GM12878 (cell line): Measurements from ENCODE around the gene SARS1. TPM values are rescaled to one million over a fixed set of nuclear protein-coding genes. Genes with fewer than 3 reads are reported as not detected.

Experiments used
- ATAC-seq: fragments of 200-7000 bp; cut with Tn5 transposase; 3 replicates; pipeline ENCODE4 v1.9.1; 2020; ENCODE audit warnings: mild to moderate bottlenecking, moderate library complexity
- BruUV-seq: library from RNA; stranded (reverse); fragments of 400-500 nt; replicated peaks from 2 replicates; lab custom pipeline; 2021; lab: Mats Ljungman, UMichigan
- CTCF ChIA-PET: fragments of 300-600 bp; sonication (Branson Sonifier 250); formaldehyde crosslinking; extraction: SDS; loops from one replicate; lab custom pipeline; 2021; ENCODE audit warnings: inconsistent platforms; lab: Yijun Ruan, JAX
- POLR2A ChIA-PET: fragments of 350-600 bp; formaldehyde crosslinking; extraction: SDS; loops from one replicate; lab custom pipeline; 2021; ENCODE audit warnings: inconsistent platforms; lab: Charles Lee
- RAD21 ChIA-PET: fragments of 300-600 bp; sonication (Branson Sonifier 250); formaldehyde crosslinking; loops from one replicate; lab custom pipeline; 2023; ENCODE audit warnings: antibody characterized with exemption; ENCODE audit not compliant: unreplicated experiment; lab: Charles Lee
- SMC1A ChIA-PET: fragments of 300-600 bp; sonication (Branson Sonifier 250); formaldehyde crosslinking; loops from one replicate; lab custom pipeline; 2023; ENCODE audit not compliant: unreplicated experiment, uncharacterized antibody; lab: Charles Lee
- DNase-seq: peaks from one replicate; pipeline ENCODE4 v3.0.0-alpha.2; 2011; ENCODE audit warnings: low read depth, low spot score
- FAIRE-seq: peaks from 3 replicates; lab custom pipeline; 2011; peaks lifted over from hg19 to GRCh38; lab: Jason Lieb, UNC
- H2AFZ ChIP-seq: 2 replicates; pipeline ENCODE4 v1.6.0; 2011; ENCODE audit warnings: low read depth, low read length, control low read depth; ENCODE audit not compliant: control insufficient read depth
- H3K27ac ChIP-seq: 2 replicates; pipeline ENCODE4 v1.5.1; 2011; ENCODE audit warnings: control low read depth; ENCODE audit not compliant: control insufficient read depth, insufficient read depth
- H3K27me3 ChIP-seq, 2 experiments: replicated peaks in 1 of 2; 2 replicates each; pipeline versions ENCODE4 v1.6.0 to v1.6.1; 2011; ENCODE audit warnings: low read length in 1 of 2; ENCODE audit not compliant: control insufficient read depth in 2 of 2, insufficient read depth in 2 of 2
- H3K36me3 ChIP-seq, 2 experiments: 2 replicates each; pipeline ENCODE4 v1.5.1; 2011; ENCODE audit warnings: low read length in 1 of 2; ENCODE audit not compliant: control insufficient read depth in 2 of 2, insufficient read depth in 2 of 2
- H3K4me1 ChIP-seq: 2 replicates; pipeline ENCODE4 v1.6.1; 2011; ENCODE audit warnings: mild to moderate bottlenecking, low read length, moderate library complexity, mixed read lengths; ENCODE audit not compliant: control insufficient read depth, insufficient read depth
- H3K4me2 ChIP-seq: 2 replicates; pipeline ENCODE4 v1.6.0; 2011; ENCODE audit warnings: control low read depth; ENCODE audit not compliant: control insufficient read depth, insufficient read depth
- H3K4me3 ChIP-seq: fragments of 200-600 bp; sonication (generic); 2 replicates; pipeline ENCODE4 v1.5.1; 2016
- H3K79me2 ChIP-seq: 2 replicates; pipeline ENCODE4 v1.6.0; 2011; ENCODE audit warnings: low read length; ENCODE audit not compliant: control insufficient read depth, insufficient read depth
- H3K9ac ChIP-seq: 2 replicates; pipeline ENCODE4 v1.8.0; 2011; ENCODE audit warnings: low read length, control low read depth, mixed read lengths; ENCODE audit not compliant: control insufficient read depth, insufficient read depth
- H3K9me3 ChIP-seq: replicated peaks from 3 replicates; pipeline ENCODE4 v1.5.1; 2011; ENCODE audit warnings: mild to moderate bottlenecking, low read length; ENCODE audit not compliant: control insufficient read depth, insufficient read depth
- H4K20me1 ChIP-seq: 2 replicates; pipeline ENCODE4 v1.6.0; 2011; ENCODE audit not compliant: control insufficient read depth, insufficient read depth
- BRCA1 ChIP-seq: IDR thresholded peaks from 2 replicates; pipeline ENCODE4 v1.6.1; 2011; ENCODE audit warnings: low read depth, low read length, improper control_type of control experiment
- CBX3 ChIP-seq: fragments of 200-600 bp; sonication (generic); IDR thresholded peaks from 2 replicates; pipeline ENCODE4 v1.6.1; 2016; ENCODE audit warnings: low read depth, borderline replicate concordance
- HSF1 ChIP-seq: fragments of 150-350 bp; IDR thresholded peaks from 2 replicates; pipeline ENCODE4 v1.6.1; 2014; ENCODE audit warnings: mild to moderate bottlenecking, low read depth, low read length
- IRF4 ChIP-seq: IDR thresholded peaks from 2 replicates; pipeline ENCODE4 v1.6.1; 2011; ENCODE audit warnings: low read depth, low read length
- KDM1A ChIP-seq: fragments of 200-600 bp; sonication (generic); IDR thresholded peaks from 2 replicates; pipeline ENCODE4 v1.6.1; 2016; ENCODE audit warnings: borderline replicate concordance
- KLF5 ChIP-seq: fragments of 450-650 bp; IDR thresholded peaks from 2 replicates; pipeline ENCODE4 v1.6.1; 2014; ENCODE audit warnings: mild to moderate bottlenecking; ENCODE audit not compliant: partially characterized antibody
- LARP7 ChIP-seq: fragments of 450-650 bp; IDR thresholded peaks from 2 replicates; pipeline ENCODE4 v1.6.1; 2017; ENCODE audit warnings: mild to moderate bottlenecking
- MXI1 ChIP-seq: fragments of 150-350 bp; IDR thresholded peaks from 2 replicates; pipeline ENCODE4 v1.6.1; 2011; ENCODE audit warnings: low read depth, mild to moderate bottlenecking, inconsistent platforms, low read length, improper control_type of control experiment
- PAX8 ChIP-seq: fragments of 450-650 bp; IDR thresholded peaks from 2 replicates; pipeline ENCODE4 v1.6.1; 2017; ENCODE audit warnings: mild to moderate bottlenecking, moderate library complexity
- RB1 ChIP-seq: fragments of 450-650 bp; formaldehyde crosslinking; IDR thresholded peaks from 2 replicates; pipeline ENCODE4 v1.6.1; 2017; ENCODE audit warnings: mild to moderate bottlenecking, borderline replicate concordance
- RELA ChIP-seq: fragments of 450-650 bp; IDR thresholded peaks from 2 replicates; pipeline ENCODE4 v1.8.0; 2014; ENCODE audit warnings: borderline replicate concordance; ENCODE audit not compliant: partially characterized antibody
- WGBS: methylation state at CpG from one replicate; pipeline ENCODE4 v1.1.6; 2016; ENCODE audit warnings: low lambda C conversion rate; ENCODE audit not compliant: insufficient replicate concordance, insufficient coverage; ENCODE audit errors: missing lambda C conversion rate; 5-methylcytosine and 5-hydroxymethylcytosine counted together
- in situ Hi-C: fragments of 300-500 bp; cut with MboI; formaldehyde crosslinking; loops from 9 replicates; pipeline ENCODE4 v1.14.3; 2018; ENCODE audit warnings: mixed read lengths
- intact Hi-C: fragments of 100-400 bp; cut with micrococcal nuclease; formaldehyde crosslinking; loops from one replicate; pipeline ENCODE4 v1.14.2; 2022; ENCODE audit not compliant: unreplicated experiment
- polyA plus RNA-seq, 11 experiments: library from polyadenylated mRNA; depleted of rRNA in 4 of 11; unstranded in 6 of 11; stranded (reverse) in 5 of 11; fragments of >200 nt; fragmentation: Nextera tagmentation in 4 of 11; fragmentation: Illumina TruSeq in 1 of 11; extraction: Ambion mirVana in 4 of 11; extraction: Trizol in 1 of 11; gene quantifications; 1 replicate in 1 of 11; 2 replicates in 10 of 11; pipeline versions ENCODE4 v1.2.1 to v1.2.3, GENCODE V29; 2011 to 2016; ENCODE audit warnings: inconsistent platforms in 2 of 11, missing spikeins in 2 of 11, low read depth in 1 of 11
- total RNA-seq, 4 experiments: library from RNA; depleted of rRNA in 3 of 4; stranded (reverse); fragments of >200 nt in 3 of 4; fragmentation: Illumina TruSeq in 1 of 4; extraction: Trizol in 1 of 4; gene quantifications; 2 replicates each; pipeline versions ENCODE4 v1.2.1 to v1.2.3, GENCODE V29; 2013 to 2021

The SARS1 gene
- total and polyA plus RNA-seq, 10 of the 15 experiments (the other 5 are each of a cell fraction or from before 2014, with no cell fraction given), result 103 to 202 (median 138) TPM

- no peak for TF ChIP-seq CBX3
- TF ChIP-seq RELA, result no peak
- TF ChIP-seq HSF1, result no peak
- no peak for TF ChIP-seq KLF5
- TF ChIP-seq MXI1, result no peak
Measured at GRCh38 chr1:109231066-109231465, 17.3 kb downstream of the SARS1 start (continued).

- Histone ChIP-seq H3K9ac (no peak overlapping the region), H3K27me3 (no peaks in the 10 kb centered on the region), H3K4me3 (no peak overlapping the region), H3K4me2 (no peak overlapping the region), H3K27ac (no peak overlapping the region), H2AFZ (no peak overlapping the region), H3K9me3 (no peaks in the 10 kb centered on the region), H3K79me2 (no peaks in the 10 kb centered on the region), H3K36me3 (peaks cover 24 to 44% of the 10 kb centered on the region in 2 experiments), H3K4me1 (no peaks in the 10 kb centered on the region), H4K20me1 (no peaks in the 10 kb centered on the region)
- POLR2A ChIA-PET, result interaction anchor here (0.6 kb wide), 1 partner anchor 228 kb away, joined by 3 read pairs; no protein-coding TSS in a partner anchor
- WGBS, result 98% methylated on average over 7 of the region's 7 CpGs
- BruUV-seq, result no TSS peak
- CTCF ChIA-PET, result interaction anchor here (0.6 to 0.7 kb wide), 2 partner anchors 19 to 164 kb away, joined by 3 to 4 read pairs; no protein-coding TSS in a partner anchor
- in situ Hi-C loops (no loop called here), intact Hi-C loops (no loop called here)
- DNase-seq, result no peak
- ATAC-seq, result no peak
- SMC1A ChIA-PET, result no interaction called here
- no peak for TF ChIP-seq PAX8
- TF ChIP-seq IRF4, result no peak
- no peak for TF ChIP-seq LARP7
- no peak for TF ChIP-seq KDM1A
- no peak for TF ChIP-seq RB1
- TF ChIP-seq BRCA1, result no peak
- RAD21 ChIA-PET, result no interaction called here
- no peak for FAIRE-seq
Measured at GRCh38 chr1:109235137-109235536, 21.4 kb downstream of the SARS1 start.
